ENCODE results near the gene KIF21A. TPM values are rescaled to one million over a fixed set of nuclear protein-coding genes. Genes with fewer than 3 reads are reported as not detected.

The KIF21A gene
- total and polyA plus RNA-seq, 2 donors (not counting 3 experiments of a cell fraction or from before 2014, with no cell fraction given) = 1.8 to 10.1 TPM

- H3K79me2 ChIP-seq (ENCODE audit: control insufficient read depth, insufficient read depth, low read length) = no peaks in the 10 kb centered on the region
- no peak for FAIRE-seq
- no peak overlapping the region for H3K27ac ChIP-seq (ENCODE audit: insufficient read depth, low read depth, low read length)
- H2AFZ ChIP-seq (ENCODE audit: low read depth, low read length) = no peak overlapping the region
- intact Hi-C loops (cut with micrococcal nuclease) (no loop called here), dilution Hi-C loops (cut with MboI; ENCODE audit: extremely low pct_ligation_motif_present, low sequenced_read_pairs) (no loop called here)
- no peaks in the 10 kb centered on the region for H3K4me1 ChIP-seq (ENCODE audit: control insufficient read depth, extremely low read depth, insufficient read depth, low read length)
- TF ChIP-seq POLR2AphosphoS5 (IDR thresholded peaks at IDR 0.05; ENCODE audit: insufficient read depth, low read depth, low read length) (no peak), FOS (IDR thresholded peaks at IDR 0.05; ENCODE audit: borderline replicate concordance, insufficient read depth, low read length) (no peak), POLR2A (IDR thresholded peaks at IDR 0.05; ENCODE audit: low read depth, low read length) (no peak)
- TF ChIP-seq, protein P1, sequence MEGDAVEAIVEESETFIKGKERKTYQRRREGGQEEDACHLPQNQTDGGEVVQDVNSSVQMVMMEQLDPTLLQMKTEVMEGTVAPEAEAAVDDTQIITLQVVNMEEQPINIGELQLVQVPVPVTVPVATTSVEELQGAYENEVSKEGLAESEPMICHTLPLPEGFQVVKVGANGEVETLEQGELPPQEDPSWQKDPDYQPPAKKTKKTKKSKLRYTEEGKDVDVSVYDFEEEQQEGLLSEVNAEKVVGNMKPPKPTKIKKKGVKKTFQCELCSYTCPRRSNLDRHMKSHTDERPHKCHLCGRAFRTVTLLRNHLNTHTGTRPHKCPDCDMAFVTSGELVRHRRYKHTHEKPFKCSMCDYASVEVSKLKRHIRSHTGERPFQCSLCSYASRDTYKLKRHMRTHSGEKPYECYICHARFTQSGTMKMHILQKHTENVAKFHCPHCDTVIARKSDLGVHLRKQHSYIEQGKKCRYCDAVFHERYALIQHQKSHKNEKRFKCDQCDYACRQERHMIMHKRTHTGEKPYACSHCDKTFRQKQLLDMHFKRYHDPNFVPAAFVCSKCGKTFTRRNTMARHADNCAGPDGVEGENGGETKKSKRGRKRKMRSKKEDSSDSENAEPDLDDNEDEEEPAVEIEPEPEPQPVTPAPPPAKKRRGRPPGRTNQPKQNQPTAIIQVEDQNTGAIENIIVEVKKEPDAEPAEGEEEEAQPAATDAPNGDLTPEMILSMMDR (IDR thresholded peaks at IDR 0.05; ENCODE audit: extremely low read depth in 1 of 2, insufficient read depth in 1 of 2, low read depth in 1 of 2, low read length in 2 of 2) = no peak
- H3K4me2 ChIP-seq (ENCODE audit: insufficient read depth, low read length) = no peak overlapping the region
- no peaks in the 10 kb centered on the region for H3K36me3 ChIP-seq (ENCODE audit: control insufficient read depth in 2 of 2, extremely low read depth in 1 of 2, insufficient read depth in 2 of 2, low read length in 2 of 2)
- H4K20me1 ChIP-seq (replicated peaks; ENCODE audit: control insufficient read depth, extremely low read depth, insufficient read depth, low read length) = no peaks in the 10 kb centered on the region
- no peaks in the 10 kb centered on the region for H3K27me3 ChIP-seq (ENCODE audit: control insufficient read depth in 2 of 2, insufficient read depth in 2 of 2, low read length in 2 of 2)
- ChIA-PET POLR2A (no interaction called here), CTCF (no interaction called here)
- BruUV-seq (replicated peaks) = no TSS peak
- H3K9ac ChIP-seq (replicated peaks; ENCODE audit: extremely low read depth, insufficient read depth, low read length) = no peak overlapping the region
- no peak for DNase-seq (ENCODE audit: low read depth, low spot score)
- no peaks in the 10 kb centered on the region for H3K9me1 ChIP-seq (replicated peaks; ENCODE audit: control insufficient read depth, extremely low read depth, insufficient read depth, low read length)
- no peaks in the 10 kb centered on the region for H3K9me3 ChIP-seq (replicated peaks; ENCODE audit: control insufficient read depth, insufficient read depth, low read length)
- no peak overlapping the region for H3K4me3 ChIP-seq (replicated peaks in 1 of 3; ENCODE audit: insufficient read depth in 1 of 3, low read depth in 1 of 3, low read length in 3 of 3)
These were observed 53.3 kb downstream of the KIF21A start for GRCh38 chr12:39389399-39390150.

DNA sequence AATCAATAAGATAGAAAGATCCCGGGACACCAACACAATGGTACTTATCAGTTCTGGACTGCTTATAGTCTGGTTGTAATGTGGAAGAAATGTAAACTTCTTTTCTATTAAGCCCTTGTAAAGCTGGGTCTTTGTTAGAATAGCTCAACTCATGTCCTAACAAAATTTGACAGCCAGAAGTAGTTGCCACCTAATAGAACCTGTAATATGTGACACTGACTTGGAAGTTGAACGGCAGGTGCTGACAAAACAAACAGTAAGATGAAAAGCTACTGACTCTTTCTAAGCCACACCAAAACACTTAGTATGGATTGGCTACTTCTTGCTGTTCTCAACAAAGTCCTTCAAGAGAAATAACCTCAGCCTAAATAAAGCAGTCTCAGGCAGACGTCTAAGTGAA, 56.6 kb downstream of the KIF21A start:
- no TSS peak for BruUV-seq (replicated peaks)
- ChIA-PET POLR2A (no interaction called here), CTCF (interaction anchor here (1.1 kb wide), 1 partner anchor 28 kb away, joined by 3 read pairs; no protein-coding TSS in a partner anchor)
- FAIRE-seq = no peak
- H3K9me3 ChIP-seq (replicated peaks; ENCODE audit: control insufficient read depth, insufficient read depth, low read length) = no peaks in the 10 kb centered on the region
- H3K4me2 ChIP-seq (ENCODE audit: insufficient read depth, low read length) = no peak overlapping the region
- H3K9me1 ChIP-seq (replicated peaks; ENCODE audit: control insufficient read depth, extremely low read depth, insufficient read depth, low read length) = no peaks in the 10 kb centered on the region
- dilution Hi-C loops (cut with MboI; ENCODE audit: extremely low pct_ligation_motif_present, low sequenced_read_pairs) (no loop called here), intact Hi-C loops (cut with micrococcal nuclease) (no loop called here)
- H3K79me2 ChIP-seq (ENCODE audit: control insufficient read depth, insufficient read depth, low read length) = no peaks in the 10 kb centered on the region
- TF ChIP-seq FOS (IDR thresholded peaks at IDR 0.05; ENCODE audit: borderline replicate concordance, insufficient read depth, low read length) (no peak), POLR2AphosphoS5 (IDR thresholded peaks at IDR 0.05; ENCODE audit: insufficient read depth, low read depth, low read length) (no peak), MYC (IDR thresholded peaks at IDR 0.05; ENCODE audit: low read depth, low read length) (no peak), POLR2A (IDR thresholded peaks at IDR 0.05; ENCODE audit: low read depth, low read length) (no peak), JUN (IDR thresholded peaks at IDR 0.05; ENCODE audit: borderline replicate concordance, insufficient read depth, insufficient read length, low read depth) (no peak), EZH2 (IDR thresholded peaks at IDR 0.05; ENCODE audit: borderline replicate concordance, low read depth, low read length, severe bottlenecking) (no peak), GATA2 (IDR thresholded peaks at IDR 0.05; ENCODE audit: insufficient read depth, insufficient read length, low read depth, low read length) (no peak)
- TF ChIP-seq, protein P2, sequence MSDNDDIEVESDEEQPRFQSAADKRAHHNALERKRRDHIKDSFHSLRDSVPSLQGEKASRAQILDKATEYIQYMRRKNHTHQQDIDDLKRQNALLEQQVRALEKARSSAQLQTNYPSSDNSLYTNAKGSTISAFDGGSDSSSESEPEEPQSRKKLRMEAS (IDR thresholded peaks at IDR 0.05; ENCODE audit: insufficient read depth, insufficient read length) = no peak
- TF ChIP-seq, protein P1 (IDR thresholded peaks at IDR 0.05; ENCODE audit: extremely low read depth in 1 of 2, insufficient read depth in 1 of 2, low read depth in 1 of 2, low read length in 2 of 2) = no peak
- no peak overlapping the region for H2AFZ ChIP-seq (ENCODE audit: low read depth, low read length)
- no peak for DNase-seq (ENCODE audit: low read depth, low spot score)
- H3K36me3 ChIP-seq (ENCODE audit: control insufficient read depth in 2 of 2, extremely low read depth in 1 of 2, insufficient read depth in 2 of 2, low read length in 2 of 2) = no peaks in the 10 kb centered on the region
- H3K9ac ChIP-seq (replicated peaks; ENCODE audit: extremely low read depth, insufficient read depth, low read length) = no peak overlapping the region
- no peaks in the 10 kb centered on the region for H3K4me1 ChIP-seq (ENCODE audit: control insufficient read depth, extremely low read depth, insufficient read depth, low read length)
- H3K27ac ChIP-seq (ENCODE audit: insufficient read depth, low read depth, low read length) = no peak overlapping the region
- H4K20me1 ChIP-seq (replicated peaks; ENCODE audit: control insufficient read depth, extremely low read depth, insufficient read depth, low read length) = no peaks in the 10 kb centered on the region
- no peaks in the 10 kb centered on the region for H3K27me3 ChIP-seq (ENCODE audit: control insufficient read depth in 2 of 2, insufficient read depth in 2 of 2, low read length in 2 of 2)
- H3K4me3 ChIP-seq (replicated peaks in 1 of 3; ENCODE audit: insufficient read depth in 1 of 3, low read depth in 1 of 3, low read length in 3 of 3) = no peak overlapping the region

Measured in endothelial cell of umbilical vein (primary cell).